GM21576 (cell line): Measurements from ENCODE around the gene WDR77.

ENCODE experiments used
- ATAC-seq: cut with Tn5 transposase; IDR thresholded peaks from one replicate; pipeline ENCODE4 v1.9.1; 2021; ENCODE audit warnings: mild to moderate bottlenecking, moderate library complexity; ENCODE audit not compliant: unreplicated experiment

The WDR77 gene

DNA sequence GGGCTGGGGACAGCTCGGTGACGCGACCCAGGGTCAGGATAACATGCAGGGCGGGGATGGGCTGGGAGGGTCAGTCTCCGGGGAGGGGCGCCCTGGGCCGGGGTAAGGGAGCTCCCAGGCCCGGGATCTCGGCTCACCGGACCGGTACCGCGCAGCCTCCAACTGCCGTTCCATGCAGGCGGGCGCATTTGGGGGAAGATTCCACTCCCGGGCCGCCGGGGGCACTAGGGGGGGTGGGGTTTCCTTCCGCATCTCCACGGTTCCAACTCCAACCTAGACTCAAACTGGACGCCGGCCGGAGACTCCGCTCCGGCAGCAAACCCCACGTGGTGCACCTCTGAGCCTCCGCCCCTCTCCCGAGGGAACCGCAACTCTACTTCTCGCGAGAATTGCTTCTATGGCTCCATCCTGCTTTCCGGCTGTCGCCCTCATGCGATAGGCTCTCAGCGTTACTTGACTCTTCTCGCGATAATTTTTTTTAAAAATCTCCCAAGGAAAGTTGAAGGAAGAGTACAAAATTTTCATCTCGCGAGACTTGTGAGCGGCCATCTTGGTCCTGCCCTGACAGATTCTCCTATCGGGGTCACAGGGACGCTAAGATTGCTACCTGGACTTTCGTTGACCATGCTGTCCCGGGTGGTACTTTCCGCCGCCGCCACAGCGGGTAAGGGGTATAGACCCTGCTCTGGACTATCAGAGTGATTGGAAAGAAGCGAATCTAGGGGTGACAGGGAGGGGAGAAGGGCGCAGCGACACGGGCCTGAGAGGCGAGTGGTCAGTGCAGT, at the start of gene WDR77, which contains the start of gene ATP5PB:
Gene WDR77, minus strand, starts transcription at position 339 of the 785 bp plus-strand sequence. Its CDS starts 87 bp downstream, at position 252.
Gene ATP5PB, plus strand, starts transcription at position 547 of the 785 bp plus-strand sequence. Its CDS starts 78 bp downstream, at position 625.
- peak; percentile 92 for ATAC-seq

DNA sequence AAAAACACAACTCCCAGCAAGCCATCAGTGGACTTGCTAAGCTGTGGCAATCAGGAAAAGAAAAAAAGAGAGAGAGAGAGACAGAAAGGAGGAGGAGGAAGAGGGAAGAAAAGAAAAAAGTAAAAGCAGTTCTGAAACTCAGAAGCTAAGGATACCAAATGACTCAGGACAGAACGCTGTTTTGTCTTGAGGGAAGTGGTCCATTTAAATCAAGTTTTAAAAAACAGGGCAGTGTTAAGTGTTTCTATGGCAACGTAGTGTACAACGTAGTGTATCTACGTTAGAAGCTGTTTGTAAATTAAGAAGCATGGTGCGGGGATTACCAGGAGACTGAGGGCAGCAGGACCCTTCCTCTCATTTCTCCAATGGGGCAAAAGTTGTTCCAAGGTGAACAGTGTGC, 48.5 kb upstream of the WDR77 start:
- no peak for ATAC-seq

DNA sequence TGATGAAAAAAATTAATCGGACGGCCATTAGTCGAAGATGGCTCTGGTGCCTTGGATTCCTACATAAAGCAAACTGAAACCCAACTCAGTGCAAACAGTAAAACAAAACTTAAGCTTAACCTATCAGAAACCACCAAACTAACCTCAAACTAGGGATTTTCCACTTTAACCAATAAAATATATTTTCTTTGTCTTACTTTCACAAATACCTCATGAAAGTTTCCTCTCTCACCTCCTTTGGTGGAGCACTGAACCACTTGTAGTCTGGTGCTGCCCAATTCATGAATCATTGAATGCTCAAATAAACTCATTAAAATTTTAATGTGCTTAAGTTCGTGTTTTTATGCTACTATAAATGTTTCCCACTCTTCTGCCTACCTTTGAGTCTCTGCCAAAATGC, 47.3 kb upstream of the WDR77 start:
- no peak for ATAC-seq

DNA sequence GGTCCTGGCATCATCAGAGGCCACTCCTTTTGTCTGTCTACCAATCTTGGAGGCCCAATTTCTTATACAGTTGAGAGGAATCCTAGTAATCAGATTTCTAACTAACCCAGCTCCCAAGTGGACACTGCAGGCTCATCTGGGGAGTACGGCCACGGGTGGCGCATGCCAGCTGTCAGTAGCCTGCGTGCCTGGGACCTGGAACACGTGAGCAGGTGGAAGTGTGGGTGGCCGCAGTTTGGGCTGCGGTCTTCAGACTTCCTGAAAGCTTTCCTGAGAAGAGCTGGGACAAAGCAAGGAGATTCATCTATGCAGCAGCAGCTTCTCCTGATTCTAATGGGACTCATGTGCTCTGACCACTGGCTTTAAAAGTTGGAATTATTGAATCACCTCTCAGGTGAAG, 42.0 kb upstream of the WDR77 start:
- no peak for ATAC-seq

DNA sequence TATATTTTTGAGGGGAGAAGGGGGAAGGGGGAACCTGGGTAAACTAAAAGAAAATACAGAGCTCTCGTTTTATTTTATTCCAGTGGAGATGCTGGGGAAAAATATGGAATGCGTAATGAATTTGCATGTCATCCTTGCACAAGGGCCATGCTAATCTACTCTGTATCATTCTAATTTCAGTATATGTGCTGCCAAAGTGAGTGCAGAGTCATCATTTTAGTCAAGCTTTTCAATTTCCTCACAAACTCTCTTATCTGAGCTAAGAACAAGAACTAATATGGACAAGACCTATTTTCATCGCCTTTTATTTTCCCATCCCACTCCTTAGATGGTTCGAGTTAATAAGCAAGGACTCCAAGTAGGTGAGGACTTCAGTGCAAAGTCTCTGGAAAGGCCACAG, 41.2 kb upstream of the WDR77 start:
- ATAC-seq, result no peak

DNA sequence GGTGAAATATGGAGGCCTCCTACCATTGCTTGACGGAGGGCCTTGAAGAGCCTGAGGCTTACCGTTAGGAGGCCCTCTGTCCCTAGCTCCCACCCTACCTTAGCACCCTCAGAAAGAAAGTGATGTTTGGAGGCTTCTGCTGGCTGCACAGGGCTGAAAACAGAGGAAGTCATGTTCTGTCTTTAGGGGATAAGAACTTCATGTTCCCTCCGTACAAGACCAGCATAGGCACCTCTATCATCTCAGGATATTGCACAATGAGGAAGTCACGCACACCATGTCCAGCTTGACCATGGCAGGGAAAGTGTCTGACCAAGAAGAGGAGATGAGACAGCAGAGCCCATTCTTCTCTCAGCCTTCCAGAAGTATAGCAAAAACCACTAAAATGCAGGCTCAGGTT, 40.5 kb upstream of the WDR77 start:
- no peak for ATAC-seq

DNA sequence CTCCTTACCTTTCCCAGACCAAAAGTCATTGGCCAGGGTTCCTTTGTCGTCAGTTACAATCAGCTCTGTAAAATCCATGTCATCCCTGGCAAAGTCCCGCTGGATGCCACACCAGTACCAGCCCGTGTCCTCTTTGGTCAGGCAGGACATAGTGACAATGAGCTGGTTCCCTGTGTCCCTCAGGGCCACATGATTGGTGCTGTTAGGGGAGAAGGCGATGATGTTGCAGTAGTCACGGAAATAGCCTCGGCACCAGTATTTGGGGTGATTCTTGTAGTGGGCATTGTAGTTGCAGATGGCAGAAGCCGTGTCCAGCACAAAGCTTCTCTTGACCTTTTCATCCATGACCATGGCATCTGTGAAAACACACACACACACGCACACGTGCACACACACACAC, 39.6 kb upstream of the WDR77 start:
- ATAC-seq, result no peak

DNA sequence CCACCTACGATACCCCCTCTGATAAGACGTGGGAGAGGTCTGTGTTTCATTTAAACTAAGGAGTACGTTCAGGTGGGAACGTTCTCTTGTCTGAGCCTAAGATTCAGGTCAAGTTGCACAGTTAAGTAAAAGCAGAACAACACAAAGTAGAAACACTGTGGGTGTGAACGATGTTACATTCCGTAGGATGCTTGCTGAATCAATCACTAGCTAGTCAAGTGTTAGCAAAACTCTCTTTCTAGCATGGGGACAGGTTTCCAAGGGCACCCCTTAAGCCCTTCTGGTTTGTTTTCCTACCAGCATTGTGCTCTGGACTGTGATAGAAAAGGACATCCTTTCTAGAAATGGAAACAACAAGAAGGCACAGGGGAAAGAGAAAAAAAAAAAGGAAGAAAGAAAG, 38.1 kb upstream of the WDR77 start:
- ATAC-seq, result no peak

DNA sequence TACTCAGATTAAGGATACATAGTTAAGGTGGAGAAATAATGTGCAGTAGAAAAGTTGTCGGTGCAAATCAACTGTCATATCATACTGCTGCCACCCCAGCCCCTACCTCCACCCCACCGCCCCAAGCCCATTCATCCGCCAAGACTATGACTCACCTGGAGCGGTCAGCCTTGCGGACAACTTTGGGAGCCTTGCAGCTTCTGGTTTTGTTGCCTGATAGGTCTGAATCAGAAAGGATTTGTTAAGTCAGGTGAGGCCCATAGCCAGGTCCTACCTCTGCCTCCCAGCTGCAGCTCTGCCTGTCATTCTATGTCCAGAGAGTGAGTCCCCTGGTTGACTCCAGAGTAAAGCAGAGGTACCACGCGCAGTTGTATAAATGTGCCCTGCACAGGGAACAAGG, 37.4 kb upstream of the WDR77 start:
- ATAC-seq, result no peak

DNA sequence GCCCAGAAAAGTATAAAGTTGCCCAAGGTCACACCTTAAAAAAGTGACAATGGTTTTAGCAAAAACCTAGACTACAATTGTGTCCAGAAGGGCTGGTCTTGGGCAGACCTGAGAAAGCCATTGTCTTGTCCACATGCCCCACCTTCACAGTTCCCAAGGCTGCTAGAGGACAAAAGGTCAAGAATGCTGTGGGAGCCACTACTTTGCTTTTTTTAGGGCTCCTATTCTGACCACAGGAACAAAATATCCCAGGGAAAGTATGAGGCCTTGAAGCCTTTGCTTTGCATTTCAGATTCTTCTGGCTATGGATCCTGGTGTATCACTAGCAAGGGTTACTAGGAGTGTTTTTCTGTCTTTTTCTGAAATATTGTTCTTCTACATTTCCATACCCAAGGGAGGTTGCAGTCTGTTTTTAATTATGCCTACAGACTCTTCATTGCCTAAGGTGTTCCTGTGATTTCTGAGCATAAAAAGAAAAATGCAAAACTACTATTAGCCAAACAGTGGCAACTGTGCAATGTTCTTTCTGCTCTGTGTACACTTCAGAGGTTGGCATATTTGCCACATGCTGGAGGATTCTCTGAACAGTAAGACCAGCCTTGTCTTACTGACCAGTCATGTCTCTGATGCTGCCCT, 35.5 kb upstream of the WDR77 start:
- ATAC-seq, result no peak

DNA sequence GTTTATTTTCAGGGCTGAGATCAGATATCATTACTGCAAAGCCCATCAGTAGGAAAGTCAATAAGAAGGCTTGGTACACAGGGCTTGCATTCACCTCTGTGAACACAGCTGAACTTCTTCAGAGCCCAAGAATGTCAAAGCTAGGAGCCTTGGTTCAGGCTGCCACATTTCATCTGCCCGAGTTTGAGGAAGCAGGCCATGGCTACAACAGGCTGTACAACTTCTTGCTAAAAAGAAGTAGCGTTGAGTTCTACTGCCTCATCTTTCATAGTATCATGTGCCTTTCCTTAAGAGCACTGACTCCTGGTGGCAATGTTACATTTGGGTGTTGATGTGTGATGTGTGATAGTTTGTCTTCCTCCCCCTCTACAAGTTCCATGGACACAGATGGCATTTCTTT, 34.8 kb upstream of the WDR77 start:
- ATAC-seq, result no peak

DNA sequence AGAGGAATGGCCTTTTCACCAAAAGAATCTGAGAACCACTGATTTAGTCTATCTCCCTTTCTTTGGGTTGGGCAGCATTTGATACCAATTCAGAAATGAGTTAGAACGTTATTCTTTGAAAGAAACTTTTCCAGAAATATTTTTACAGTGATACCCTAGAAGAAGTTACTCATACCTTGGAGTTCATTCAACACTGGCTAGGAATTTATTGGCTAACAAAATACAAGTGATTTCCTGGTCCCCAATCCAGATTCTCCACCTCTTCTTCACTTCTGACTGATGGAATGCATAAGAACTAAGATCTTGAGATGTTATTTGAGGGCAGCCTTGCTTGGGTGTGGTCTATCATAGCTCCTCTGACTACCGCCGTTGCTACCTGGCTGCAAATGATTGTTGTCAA, 34.1 kb upstream of the WDR77 start:
- ATAC-seq, result no peak

DNA sequence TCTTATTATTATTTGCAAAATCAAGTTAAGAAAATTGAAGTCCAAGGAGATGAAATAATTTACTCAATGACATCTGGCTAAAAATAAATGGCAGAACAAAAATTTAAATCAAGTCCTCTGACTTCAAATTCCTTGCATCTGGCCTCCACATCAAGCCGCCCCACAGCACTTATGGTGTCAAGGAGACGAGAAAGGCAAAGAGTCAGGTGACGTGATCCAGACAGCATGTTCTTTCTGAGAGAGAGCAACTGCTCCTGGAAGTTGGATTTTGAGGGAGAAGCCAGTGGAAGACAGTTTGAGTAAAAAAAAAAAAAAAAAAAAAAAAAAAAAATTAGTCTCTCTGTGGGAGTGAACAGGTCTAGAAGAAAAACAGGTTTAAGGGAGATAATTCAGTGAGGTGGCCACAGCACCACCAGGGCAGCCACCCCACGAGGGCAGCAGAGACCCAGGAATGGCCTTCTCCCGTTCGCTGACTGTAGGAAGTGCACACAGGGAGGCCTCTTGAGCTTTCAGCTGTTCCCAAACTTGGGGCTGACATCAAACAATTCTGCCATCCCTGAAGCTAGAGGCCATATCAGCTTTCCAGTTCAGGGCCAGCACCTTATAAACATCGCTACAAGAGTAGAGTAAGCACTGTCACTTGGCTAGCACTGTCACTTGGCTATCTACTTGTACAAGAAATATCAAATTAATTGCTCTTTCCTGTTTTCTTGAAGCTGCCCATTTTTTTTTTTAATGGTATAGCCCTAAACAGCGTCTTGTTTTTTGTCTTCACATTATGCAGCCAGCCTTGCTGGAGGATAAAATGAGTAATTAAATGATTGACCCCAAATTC, 32.5 kb upstream of the WDR77 start:
- peak; percentile 59 for ATAC-seq

DNA sequence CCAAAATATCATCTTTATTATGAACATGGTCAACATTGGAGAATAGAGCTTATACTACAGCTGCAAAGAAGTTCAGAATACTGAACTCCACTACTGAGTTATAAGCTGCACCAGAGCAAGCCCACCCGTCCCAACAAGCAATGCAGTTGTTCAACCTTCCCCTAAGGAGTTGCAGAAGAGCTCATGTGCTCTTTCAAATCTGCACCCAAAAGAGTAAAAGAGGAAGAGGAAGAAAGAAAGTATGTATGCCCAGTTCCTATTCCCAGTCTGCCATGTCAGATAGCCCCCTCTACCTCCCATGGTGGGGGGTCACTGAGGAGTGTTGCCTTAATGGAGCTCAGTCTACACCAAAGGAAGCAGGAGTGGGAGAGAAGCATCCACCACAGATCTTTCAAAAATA, 31.6 kb upstream of the WDR77 start:
- no peak for ATAC-seq

DNA sequence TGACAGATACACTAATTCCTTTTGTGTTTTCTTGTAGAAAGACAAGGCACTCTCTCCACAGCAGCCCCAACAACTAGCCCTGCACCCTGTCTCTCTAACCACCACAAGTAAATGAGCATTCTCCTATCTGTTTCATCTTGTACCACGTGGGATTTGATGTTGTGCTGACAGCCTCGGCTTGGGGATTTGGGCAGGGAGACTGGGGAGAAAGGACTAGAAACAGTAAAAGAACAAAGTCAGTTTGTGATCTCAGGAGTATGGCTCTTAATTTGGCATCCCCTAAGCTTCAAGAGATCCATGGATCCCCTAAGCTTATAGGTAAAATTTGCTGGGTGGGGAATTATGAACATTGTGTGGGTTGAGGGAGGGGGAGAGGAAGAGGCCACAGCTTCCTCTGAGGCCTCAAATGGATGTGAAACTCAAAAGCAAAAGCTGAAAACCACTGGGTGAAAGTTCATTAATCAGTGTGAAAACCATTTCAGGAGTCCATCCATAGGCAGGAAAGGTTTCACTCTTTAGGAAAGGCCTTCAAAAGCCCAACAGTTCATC, 27.8 kb upstream of the WDR77 start:
- ATAC-seq, result peak; percentile 70

DNA sequence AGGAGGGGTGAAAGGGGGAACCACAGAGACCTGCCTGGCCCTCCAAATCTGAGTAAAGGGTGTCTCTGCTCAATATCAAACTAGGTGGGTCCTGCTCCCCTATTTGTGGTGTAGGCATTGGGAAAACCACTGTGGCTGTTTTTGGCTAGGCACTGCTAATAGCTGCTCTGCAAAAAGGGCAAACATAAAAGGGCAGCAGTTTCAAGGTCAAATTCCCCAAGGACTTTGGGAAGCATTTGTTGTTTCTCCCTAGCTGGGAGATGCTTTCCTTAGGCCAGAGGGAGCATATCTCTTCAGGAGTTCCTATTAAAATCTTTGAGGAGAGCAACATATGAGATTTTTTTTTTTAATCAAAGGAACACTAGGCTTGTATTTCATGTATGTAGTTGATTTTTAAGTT, 27.2 kb upstream of the WDR77 start:
- ATAC-seq, result no peak

DNA sequence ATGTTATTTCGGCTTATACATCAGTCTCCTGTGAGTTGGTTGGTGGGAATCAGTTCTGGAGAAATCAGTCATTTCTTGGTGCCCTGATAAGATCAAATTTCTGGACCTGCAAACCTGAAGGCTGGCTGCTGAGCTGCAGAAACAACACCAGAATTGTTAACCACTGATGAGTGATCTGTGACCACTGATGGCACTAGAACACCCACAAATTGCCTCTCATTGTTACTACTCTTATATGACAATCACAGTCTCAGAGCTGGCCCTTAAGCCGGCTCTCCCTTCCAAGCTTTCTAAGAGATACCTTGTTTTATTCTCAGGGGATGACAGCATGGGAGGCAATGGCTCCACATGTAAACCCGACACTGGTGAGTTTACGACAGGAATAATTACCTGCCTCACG, 26.6 kb upstream of the WDR77 start:
- no peak for ATAC-seq

DNA sequence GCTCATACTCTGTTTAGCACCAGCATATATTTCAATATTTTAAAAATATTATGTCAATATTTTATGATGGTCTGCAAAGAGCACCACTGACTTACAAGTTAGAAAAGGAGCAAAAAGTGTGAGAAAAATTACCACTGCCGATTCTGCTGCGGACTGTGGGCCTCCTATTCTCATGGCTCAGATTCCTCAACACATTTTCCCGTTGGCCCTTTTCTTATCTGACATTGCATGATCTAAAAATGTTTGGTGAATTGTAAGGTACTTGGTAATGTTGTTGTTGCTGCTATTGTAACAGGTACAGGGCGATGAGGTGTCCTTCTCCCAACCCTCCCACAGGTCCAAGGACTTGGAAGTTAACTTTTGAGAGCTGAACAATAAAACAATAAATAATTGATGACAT, 25.5 kb upstream of the WDR77 start:
- ATAC-seq, result no peak

DNA sequence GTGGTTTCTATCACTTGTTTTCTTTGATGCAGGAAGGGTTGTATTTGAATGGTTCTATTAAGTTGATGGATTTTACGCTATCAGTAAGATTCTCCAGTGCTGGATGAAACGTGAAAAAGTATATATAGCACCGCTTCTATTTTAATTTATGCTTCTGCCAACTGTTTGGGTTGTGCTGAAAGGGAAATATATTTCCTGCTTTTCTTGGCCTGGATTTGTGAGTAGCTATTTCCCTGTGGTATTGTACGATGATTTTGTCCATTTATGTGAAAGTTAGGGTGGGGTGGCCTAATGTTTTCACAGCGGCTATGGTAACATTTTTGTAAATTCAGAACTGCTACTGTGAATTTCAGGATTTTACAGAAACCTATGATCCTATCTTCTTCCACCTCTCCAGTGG, 25.1 kb upstream of the WDR77 start:
- no peak for ATAC-seq

DNA sequence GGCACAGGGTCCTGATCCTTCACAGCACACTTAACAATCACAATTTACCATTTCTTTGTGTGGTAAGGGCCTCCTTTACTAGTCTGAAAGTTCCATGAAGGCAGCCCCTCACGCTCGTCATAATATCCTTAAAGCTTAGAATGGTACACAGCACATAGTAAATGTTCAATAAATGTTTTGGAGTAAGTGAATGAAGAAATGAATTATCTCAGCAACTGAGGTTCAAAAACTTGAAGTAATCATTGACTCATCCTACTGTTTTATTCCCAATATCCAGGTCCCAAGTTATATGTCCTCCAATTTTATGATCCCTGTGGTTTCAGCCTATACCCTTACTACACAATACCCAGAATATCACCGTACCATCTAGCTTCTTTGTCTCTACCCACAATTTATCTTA, 22.5 kb upstream of the WDR77 start:
- no peak for ATAC-seq

DNA sequence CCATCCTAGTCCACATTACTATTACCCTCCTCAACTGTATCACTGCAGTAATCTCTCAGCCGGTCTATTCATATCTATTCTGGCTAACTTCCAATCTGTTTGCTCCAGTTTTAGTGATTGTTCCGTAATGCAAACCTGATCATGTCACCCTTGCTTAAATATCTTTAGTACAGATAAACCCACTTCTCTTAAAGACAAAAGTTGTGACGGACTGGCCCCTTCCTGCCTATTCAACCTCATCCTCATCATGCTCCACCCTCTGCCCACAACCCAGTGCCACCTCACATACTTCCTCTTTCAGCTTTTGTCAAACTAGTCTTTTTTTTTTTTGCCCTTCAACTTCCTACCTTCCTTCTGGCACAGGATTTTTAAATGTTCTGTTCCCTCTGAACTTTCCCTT, 22.0 kb upstream of the WDR77 start:
- ATAC-seq, result peak; percentile 59
